ENCODE results near the gene POLR2E. TPM values are rescaled to one million over a fixed set of nuclear protein-coding genes. Genes with fewer than 3 reads are reported as not detected.

Gene POLR2E
- total and polyA plus RNA-seq, 8 donors, result 24.5 to 361 (median 91.0) TPM

- WGBS, 5 donors, result 91 to 95% (median 93%) methylated on average over 20 to 25 of the region's 25 CpGs
- peak overlapping the region in 2 of 4 donors; percentile 5 to 29 for H3K4me3 ChIP-seq
- intact Hi-C loops (cut with DNase I; ENCODE audit: low total_unique reads), result loop anchor here (5.0 kb wide), 1 partner anchor 68 kb away; no protein-coding TSS in a partner anchor
- DNase-seq, result no peak
- peak overlapping the region; percentile 25 to 87 (median 82) for H3K27ac ChIP-seq
- TF ChIP-seq POLR2A (IDR thresholded peaks at IDR 0.05), result no peak
- no peak for TF ChIP-seq CTCF (IDR thresholded peaks at IDR 0.05)
- no peak for TF ChIP-seq EP300 (IDR thresholded peaks at IDR 0.05)
- no peaks in the 10 kb centered on the region for H3K9me3 ChIP-seq
- H3K36me3 ChIP-seq, result peaks cover 72 to 100% (median 96%) of the 10 kb centered on the region in 4 donors
- H3K27me3 ChIP-seq, result no peaks in the 10 kb centered on the region
- H3K4me1 ChIP-seq, result peaks cover 24 to 37% (median 30%) of the 10 kb centered on the region in 4 donors
Measured at GRCh38 chr19:1113986-1114483, 18.9 kb upstream of the POLR2E start.

GRCh38 chr19:1113030-1113985 lies 18.1 kb upstream of the POLR2E start:
- DNase-seq, result peak; percentile 97 to 98
- H3K4me1 ChIP-seq, result peaks cover 24 to 37% (median 30%) of the 10 kb centered on the region in 4 donors
- no peaks in the 10 kb centered on the region for H3K9me3 ChIP-seq
- peak overlapping the region in 2 of 4 donors; percentile 5 to 29 for H3K4me3 ChIP-seq
- H3K27me3 ChIP-seq, result no peaks in the 10 kb centered on the region
- no peak for TF ChIP-seq EP300 (IDR thresholded peaks at IDR 0.05)
- TF ChIP-seq POLR2A (IDR thresholded peaks at IDR 0.05), result no peak
- TF ChIP-seq CTCF (IDR thresholded peaks at IDR 0.05), result peak in 5 of 7 experiments; percentile 83 to 90 (median 86)
- peak; percentile 12 to 78 (median 57) for TF ChIP-seq POLR2AphosphoS5 (IDR thresholded peaks at IDR 0.05)
- H3K36me3 ChIP-seq, result peaks cover 71 to 100% (median 96%) of the 10 kb centered on the region in 4 donors
- H3K27ac ChIP-seq, result peak overlapping the region; percentile 25 to 87 (median 82)
- intact Hi-C loops (cut with DNase I; ENCODE audit: low total_unique reads), result loop anchor here (5.0 kb wide), 1 partner anchor 69 kb away; no protein-coding TSS in a partner anchor
- WGBS, 5 donors, result 22 to 42% (median 24%) methylated on average over 21 to 44 of the region's 44 CpGs

- intact Hi-C loops (cut with DNase I; ENCODE audit: low total_unique reads), result loop anchor here (5.0 kb wide), 1 partner anchor 70 kb away; no protein-coding TSS in a partner anchor
- WGBS, 5 donors, result 32 to 65% (median 55%) methylated on average over 32 to 71 of the region's 71 CpGs
- Histone ChIP-seq H3K4me3 (peak overlapping the region in 2 of 4 donors; percentile 5 to 29), H3K27ac (peak overlapping the region; percentile 62 to 87 (median 82)), H3K9me3 (no peaks in the 10 kb centered on the region), H3K36me3 (peaks cover 65 to 100% (median 96%) of the 10 kb centered on the region in 4 donors), H3K27me3 (no peaks in the 10 kb centered on the region), H3K4me1 (peaks cover 24 to 43% (median 33%) of the 10 kb centered on the region in 4 donors)
- TF ChIP-seq POLR2AphosphoS5 (IDR thresholded peaks at IDR 0.05) (peak in 1 of 3 donors; percentile 41), POLR2A (IDR thresholded peaks at IDR 0.05) (no peak)
- DNase-seq, result peak; percentile 90 to 91
Measured at GRCh38 chr19:1112268-1113029, 17.3 kb upstream of the POLR2E start.

- Histone ChIP-seq H3K4me3 (peak overlapping the region in 1 of 4 donors; percentile 29), H3K27ac (peak overlapping the region; percentile 12 to 87 (median 78)), H3K9me3 (no peaks in the 10 kb centered on the region), H3K4me1 (peaks cover 24 to 50% (median 40%) of the 10 kb centered on the region in 4 donors), H3K36me3 (peaks cover 65 to 100% (median 96%) of the 10 kb centered on the region in 4 donors), H3K27me3 (no peaks in the 10 kb centered on the region)
- TF ChIP-seq EP300 (IDR thresholded peaks at IDR 0.05) (no peak), POLR2A (IDR thresholded peaks at IDR 0.05) (no peak)
- intact Hi-C loops (cut with DNase I; ENCODE audit: low total_unique reads), result loop anchor here (5.0 kb wide), 1 partner anchor 71 kb away; no protein-coding TSS in a partner anchor
- WGBS, 5 donors, result 42 to 65% (median 55%) methylated on average over 11 to 18 of the region's 18 CpGs
- no peak for DNase-seq
Measured at GRCh38 chr19:1111641-1112267, 16.6 kb upstream of the POLR2E start.
